Uterus (tissue), 2 donors: ENCODE measurements around the gene A4GALT.

Experiments used
- POLR2A ChIP-seq, 2 donors: fragments of 450-650 bp; IDR thresholded peaks; one replicate each; pipeline ENCODE4 v1.6.1; 2016; ENCODE audit warnings: antibody characterized with exemption in 2 of 2, mild to moderate bottlenecking in 1 of 2, moderate library complexity in 1 of 2
- TF ChIP-seq, protein P1 (sequence below), 4 experiments: fragments of 200-600 bp in 2 of 4; fragments of 450-650 bp in 2 of 4; sonication (generic) in 2 of 4; IDR thresholded peaks; one replicate each; pipeline ENCODE4 v1.5.1; 2016 to 2019; ENCODE audit warnings: antibody characterized with exemption in 4 of 4, mild to moderate bottlenecking in 2 of 4, moderate library complexity in 1 of 4

DNA sequence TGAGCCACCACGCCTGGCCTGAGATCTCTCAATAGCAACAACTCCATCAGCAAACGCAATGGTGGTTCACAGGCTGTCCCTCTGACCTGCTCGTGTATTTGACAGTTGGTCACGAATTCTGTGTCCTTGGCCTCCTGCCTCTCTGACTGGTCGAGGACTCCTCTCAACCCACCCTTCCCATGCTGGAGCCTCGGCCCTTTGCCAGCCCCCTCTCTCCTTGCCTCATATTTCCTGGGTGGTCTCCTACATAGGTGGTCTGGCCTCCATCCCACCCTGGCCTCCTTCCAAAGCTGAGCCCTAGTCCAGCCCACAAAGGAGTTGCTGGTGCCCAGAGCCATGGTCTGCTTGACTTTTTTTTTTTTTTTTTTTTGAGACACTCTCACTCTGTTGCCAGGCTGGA, 11.4 kb upstream of the A4GALT start:
- TF ChIP-seq, protein P1, sequence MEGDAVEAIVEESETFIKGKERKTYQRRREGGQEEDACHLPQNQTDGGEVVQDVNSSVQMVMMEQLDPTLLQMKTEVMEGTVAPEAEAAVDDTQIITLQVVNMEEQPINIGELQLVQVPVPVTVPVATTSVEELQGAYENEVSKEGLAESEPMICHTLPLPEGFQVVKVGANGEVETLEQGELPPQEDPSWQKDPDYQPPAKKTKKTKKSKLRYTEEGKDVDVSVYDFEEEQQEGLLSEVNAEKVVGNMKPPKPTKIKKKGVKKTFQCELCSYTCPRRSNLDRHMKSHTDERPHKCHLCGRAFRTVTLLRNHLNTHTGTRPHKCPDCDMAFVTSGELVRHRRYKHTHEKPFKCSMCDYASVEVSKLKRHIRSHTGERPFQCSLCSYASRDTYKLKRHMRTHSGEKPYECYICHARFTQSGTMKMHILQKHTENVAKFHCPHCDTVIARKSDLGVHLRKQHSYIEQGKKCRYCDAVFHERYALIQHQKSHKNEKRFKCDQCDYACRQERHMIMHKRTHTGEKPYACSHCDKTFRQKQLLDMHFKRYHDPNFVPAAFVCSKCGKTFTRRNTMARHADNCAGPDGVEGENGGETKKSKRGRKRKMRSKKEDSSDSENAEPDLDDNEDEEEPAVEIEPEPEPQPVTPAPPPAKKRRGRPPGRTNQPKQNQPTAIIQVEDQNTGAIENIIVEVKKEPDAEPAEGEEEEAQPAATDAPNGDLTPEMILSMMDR (IDR thresholded peaks at IDR 0.05): no peak
- no peak for TF ChIP-seq POLR2A (IDR thresholded peaks at IDR 0.05)
